Measurements from ENCODE around the gene LRBA.

- TF ChIP-seq CTCF (IDR thresholded peaks at IDR 0.05; ENCODE audit: extremely low read depth in 1 of 2, insufficient read depth in 1 of 2, low read depth in 1 of 2, low read length in 2 of 2) (no peak), EZH2 (IDR thresholded peaks at IDR 0.05; ENCODE audit: borderline replicate concordance, low read depth, low read length, severe bottlenecking) (no peak), POLR2A (IDR thresholded peaks at IDR 0.05; ENCODE audit: low read depth, low read length) (no peak), MAX (IDR thresholded peaks at IDR 0.05; ENCODE audit: insufficient read depth, insufficient read length) (peak; percentile 51), JUN (IDR thresholded peaks at IDR 0.05; ENCODE audit: borderline replicate concordance, insufficient read depth, insufficient read length, low read depth) (peak; percentile 92), POLR2AphosphoS5 (IDR thresholded peaks at IDR 0.05; ENCODE audit: insufficient read depth, low read depth, low read length) (peak; percentile 53), GATA2 (IDR thresholded peaks at IDR 0.05; ENCODE audit: insufficient read depth, insufficient read length, low read depth, low read length) (peak; percentile 68), FOS (IDR thresholded peaks at IDR 0.05; ENCODE audit: borderline replicate concordance, insufficient read depth, low read length) (peak; percentile 98)
Observed at GRCh38 chr4:150302553-150302952, 712.5 kb downstream of the LRBA start.
